ENCODE data around the gene TOM1L2. TPM values are rescaled to one million over a fixed set of nuclear protein-coding genes. Genes with fewer than 3 reads are reported as not detected.

Gene TOM1L2
- total and polyA plus RNA-seq, 2 of the 4 experiments (the other 2 are of a cell fraction), result 34.4 to 51.7 TPM

DNA sequence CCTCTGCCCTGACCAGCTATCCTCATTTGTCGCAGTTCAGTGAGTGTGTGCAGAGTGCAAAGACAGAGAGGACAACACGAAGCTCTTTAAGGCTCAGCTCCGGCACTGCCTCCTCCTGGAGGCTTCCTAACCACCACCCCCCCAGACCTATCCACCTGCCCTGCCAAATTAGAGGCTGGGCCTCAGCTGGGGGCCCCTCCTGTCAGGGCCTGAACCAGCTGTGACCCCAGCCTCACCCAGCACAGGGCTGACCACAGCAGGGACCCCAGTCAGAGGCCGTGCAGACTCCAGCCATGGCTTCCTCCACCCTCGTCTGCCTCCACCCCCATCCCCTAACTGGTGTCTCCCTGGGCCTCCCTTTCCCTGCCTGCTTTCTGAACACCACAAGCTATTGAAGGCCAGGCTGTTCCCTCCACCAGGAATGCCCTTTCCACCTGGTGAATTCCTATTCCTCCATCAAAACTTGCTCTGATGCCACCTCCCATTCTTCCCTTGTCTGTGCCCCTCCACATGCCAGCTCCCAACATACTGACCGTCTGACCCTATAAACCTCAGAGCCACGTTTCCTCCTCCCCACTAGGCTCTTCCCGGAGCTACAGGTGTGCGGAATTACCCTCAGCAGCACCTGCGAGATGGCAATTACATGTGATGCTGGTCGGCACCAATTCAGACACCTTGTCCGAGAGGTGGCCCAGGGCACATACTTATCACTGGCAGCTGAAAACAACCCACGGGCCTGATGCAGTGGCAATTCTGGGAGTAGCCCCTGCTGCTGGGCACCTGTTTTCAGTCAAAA, 144.2 kb downstream of the TOM1L2 start:
- Histone ChIP-seq H2AK9ac (replicated peaks; ENCODE audit: low read depth, low read length, poor library complexity) (peak overlapping the region; percentile 46), H3K36me3 (ENCODE audit: control insufficient read depth, insufficient read depth, low read length) (peaks cover 12% of the 10 kb centered on the region; the same call in 1 of the 2 replicates), H2BK120ac (ENCODE audit: low read depth, low read length) (no peak overlapping the region), H3K9ac (ENCODE audit: low read depth, low read length) (no peak overlapping the region), H2BK15ac (ENCODE audit: low read depth, low read length) (no peak overlapping the region), H3K79me1 (ENCODE audit: low read depth in 1 of 2, low read length in 2 of 2) (peaks cover 32 to 89% of the 10 kb centered on the region in 2 experiments), H4K20me1 (ENCODE audit: insufficient read depth, low read length) (peaks cover 80% of the 10 kb centered on the region), H2BK20ac (ENCODE audit: low read depth, low read length) (no peak overlapping the region), H4K8ac (ENCODE audit: low read depth in 2 of 2, low read length in 2 of 2) (no peak overlapping the region), H3K4me1 (ENCODE audit: control insufficient read depth, insufficient read depth, low read length) (peaks cover 29% of the 10 kb centered on the region), H3K27ac (ENCODE audit: insufficient read depth, low read length) (no peak overlapping the region), H3K4ac (ENCODE audit: low read depth, low read length) (no peak overlapping the region), H4K5ac (ENCODE audit: low read depth, low read length) (no peak overlapping the region), H3K9me3 (ENCODE audit: control insufficient read depth, insufficient read depth, low read length) (no peaks in the 10 kb centered on the region), H3K18ac (ENCODE audit: low read depth, low read length) (no peak overlapping the region), H2BK5ac (ENCODE audit: low read depth, low read length, poor library complexity, severe bottlenecking) (no peak overlapping the region), H3K27me3 (ENCODE audit: control insufficient read depth, insufficient read depth, low read length) (no peaks in the 10 kb centered on the region), H4K91ac (ENCODE audit: insufficient read depth, low read depth, low read length) (no peak overlapping the region), H3K14ac (replicated peaks; ENCODE audit: low read depth, low read length) (no peak overlapping the region), H2AK5ac (ENCODE audit: low read depth, low read length) (no peak overlapping the region), H2AFZ (replicated peaks; ENCODE audit: low read length, poor library complexity) (no peak overlapping the region), H3K23ac (ENCODE audit: low read depth, low read length) (no peak overlapping the region), H3K56ac (ENCODE audit: extremely low read depth, insufficient read depth, low read length) (no peak overlapping the region), H3K4me3 (ENCODE audit: insufficient read depth, low read depth, low read length) (no peak overlapping the region), H3K9me1 (ENCODE audit: insufficient read depth, low read length) (peaks cover 30% of the 10 kb centered on the region), H3K4me2 (ENCODE audit: low read depth, low read length) (no peak overlapping the region)
- dilution Hi-C loops (cut with HindIII; ENCODE audit: low sequenced_read_pairs, unreplicated experiment), result no loop called here
- DNase-seq, result no peak
- no TSS peak for BruUV-seq (replicated peaks)
- intact Hi-C loops (cut with micrococcal nuclease), result no loop called here
- CTCF ChIA-PET, result no interaction called here
- POLR2A ChIA-PET (ENCODE audit: unreplicated experiment), result no interaction called here
- WGBS, 2 experiments (ENCODE audit: extremely low coverage in 2 of 2, insufficient read length in 1 of 2), result 87% methylated on average over 6 of the region's 13 CpGs; no CpG with 5 or more reads in 1 of the 2 experiments
- TF ChIP-seq CEBPB (IDR thresholded peaks at IDR 0.05; ENCODE audit: low read depth, low read length) (no peak), MXI1 (IDR thresholded peaks at IDR 0.05; ENCODE audit: borderline replicate concordance, low read depth, low read length) (no peak), CHD1 (IDR thresholded peaks at IDR 0.05; ENCODE audit: low read depth, low read length) (no peak), FOS (IDR thresholded peaks at IDR 0.05; ENCODE audit: low read depth, low read length) (no peak), RAD21 (IDR thresholded peaks at IDR 0.05; ENCODE audit: low read length) (no peak), NFE2L2 (IDR thresholded peaks at IDR 0.05; ENCODE audit: low read depth, low read length) (no peak), POLR2A (IDR thresholded peaks at IDR 0.05; ENCODE audit: low read depth, low read length) (no peak), SMC3 (IDR thresholded peaks at IDR 0.05; ENCODE audit: low read depth, low read length) (no peak), MAZ (IDR thresholded peaks at IDR 0.05; ENCODE audit: borderline replicate concordance, low read depth, low read length) (no peak), BHLHE40 (IDR thresholded peaks at IDR 0.05; ENCODE audit: low read depth, low read length) (no peak), RCOR1 (IDR thresholded peaks at IDR 0.05; ENCODE audit: insufficient replicate concordance, low read length) (no peak), MAFK (IDR thresholded peaks at IDR 0.05; ENCODE audit: low read depth, low read length) (no peak)
- TF ChIP-seq, protein P1, sequence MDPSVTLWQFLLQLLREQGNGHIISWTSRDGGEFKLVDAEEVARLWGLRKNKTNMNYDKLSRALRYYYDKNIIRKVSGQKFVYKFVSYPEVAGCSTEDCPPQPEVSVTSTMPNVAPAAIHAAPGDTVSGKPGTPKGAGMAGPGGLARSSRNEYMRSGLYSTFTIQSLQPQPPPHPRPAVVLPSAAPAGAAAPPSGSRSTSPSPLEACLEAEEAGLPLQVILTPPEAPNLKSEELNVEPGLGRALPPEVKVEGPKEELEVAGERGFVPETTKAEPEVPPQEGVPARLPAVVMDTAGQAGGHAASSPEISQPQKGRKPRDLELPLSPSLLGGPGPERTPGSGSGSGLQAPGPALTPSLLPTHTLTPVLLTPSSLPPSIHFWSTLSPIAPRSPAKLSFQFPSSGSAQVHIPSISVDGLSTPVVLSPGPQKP (IDR thresholded peaks at IDR 0.05; ENCODE audit: borderline replicate concordance, low read depth, low read length), result no peak
- TF ChIP-seq, protein P2, sequence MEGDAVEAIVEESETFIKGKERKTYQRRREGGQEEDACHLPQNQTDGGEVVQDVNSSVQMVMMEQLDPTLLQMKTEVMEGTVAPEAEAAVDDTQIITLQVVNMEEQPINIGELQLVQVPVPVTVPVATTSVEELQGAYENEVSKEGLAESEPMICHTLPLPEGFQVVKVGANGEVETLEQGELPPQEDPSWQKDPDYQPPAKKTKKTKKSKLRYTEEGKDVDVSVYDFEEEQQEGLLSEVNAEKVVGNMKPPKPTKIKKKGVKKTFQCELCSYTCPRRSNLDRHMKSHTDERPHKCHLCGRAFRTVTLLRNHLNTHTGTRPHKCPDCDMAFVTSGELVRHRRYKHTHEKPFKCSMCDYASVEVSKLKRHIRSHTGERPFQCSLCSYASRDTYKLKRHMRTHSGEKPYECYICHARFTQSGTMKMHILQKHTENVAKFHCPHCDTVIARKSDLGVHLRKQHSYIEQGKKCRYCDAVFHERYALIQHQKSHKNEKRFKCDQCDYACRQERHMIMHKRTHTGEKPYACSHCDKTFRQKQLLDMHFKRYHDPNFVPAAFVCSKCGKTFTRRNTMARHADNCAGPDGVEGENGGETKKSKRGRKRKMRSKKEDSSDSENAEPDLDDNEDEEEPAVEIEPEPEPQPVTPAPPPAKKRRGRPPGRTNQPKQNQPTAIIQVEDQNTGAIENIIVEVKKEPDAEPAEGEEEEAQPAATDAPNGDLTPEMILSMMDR (conservative IDR thresholded peaks at IDR 0.05; ENCODE audit: low read depth, low read length), result no peak
- TF ChIP-seq, protein P3, sequence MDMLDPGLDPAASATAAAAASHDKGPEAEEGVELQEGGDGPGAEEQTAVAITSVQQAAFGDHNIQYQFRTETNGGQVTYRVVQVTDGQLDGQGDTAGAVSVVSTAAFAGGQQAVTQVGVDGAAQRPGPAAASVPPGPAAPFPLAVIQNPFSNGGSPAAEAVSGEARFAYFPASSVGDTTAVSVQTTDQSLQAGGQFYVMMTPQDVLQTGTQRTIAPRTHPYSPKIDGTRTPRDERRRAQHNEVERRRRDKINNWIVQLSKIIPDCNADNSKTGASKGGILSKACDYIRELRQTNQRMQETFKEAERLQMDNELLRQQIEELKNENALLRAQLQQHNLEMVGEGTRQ (IDR thresholded peaks at IDR 0.05; ENCODE audit: low read depth, low read length), result no peak
- in situ Hi-C loops (cut with MboI; ENCODE audit: low sequenced_read_pairs), result no loop called here
- ATAC-seq (ENCODE audit: low read depth), result no peak

Measured in IMR-90 (cell line).